GM18526 (cell line): ENCODE data around the gene HIF3A.

ENCODE experiments used
- POLR2A ChIP-seq: IDR thresholded peaks from 3 replicates; pipeline ENCODE4 v1.6.1; 2011; ENCODE audit not compliant: insufficient read length; ENCODE audit errors: extremely low read depth

Gene HIF3A

DNA sequence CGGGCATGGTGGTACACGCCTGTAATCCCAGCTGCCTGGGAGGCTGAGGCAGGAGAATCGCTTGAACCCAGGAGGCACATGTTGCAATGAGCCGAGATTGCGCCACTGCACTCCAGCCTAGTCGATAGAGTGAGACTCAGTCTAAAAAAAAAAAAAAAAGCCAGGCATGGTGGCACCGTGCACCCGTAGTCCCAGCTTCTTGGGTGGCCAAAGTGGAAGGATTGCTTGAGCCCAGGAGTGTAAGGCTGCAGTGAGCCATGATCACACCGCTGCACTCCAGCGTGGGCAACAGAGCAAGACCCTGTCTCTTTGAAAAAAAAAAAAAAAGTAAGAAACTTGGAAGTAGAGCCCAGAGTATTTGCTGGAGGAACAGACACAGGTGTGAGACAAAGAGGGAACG is 88.8 kb downstream of the HIF3A start:
- TF ChIP-seq POLR2A, result no peak

DNA sequence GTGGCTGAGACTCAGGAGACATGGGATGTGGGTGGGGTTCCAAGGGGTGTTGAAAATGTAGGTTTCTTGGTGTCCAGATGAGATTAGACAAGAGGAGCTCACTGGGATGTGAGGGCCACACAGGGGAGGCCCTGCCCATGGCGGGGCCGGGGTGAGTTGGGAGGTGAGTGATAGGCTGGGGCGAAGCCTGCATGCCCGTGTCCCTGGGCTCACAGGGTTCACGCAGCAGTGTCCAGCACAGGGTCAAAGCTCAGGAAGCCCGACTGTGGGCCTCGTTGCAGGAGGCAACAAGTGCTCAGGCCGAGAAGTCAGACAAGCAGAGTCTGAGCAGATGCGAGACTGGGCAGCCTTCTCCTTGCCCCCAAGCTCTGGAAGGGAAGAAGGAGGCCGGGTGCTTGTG is 89.3 kb downstream of the HIF3A start:
- no peak for TF ChIP-seq POLR2A

DNA sequence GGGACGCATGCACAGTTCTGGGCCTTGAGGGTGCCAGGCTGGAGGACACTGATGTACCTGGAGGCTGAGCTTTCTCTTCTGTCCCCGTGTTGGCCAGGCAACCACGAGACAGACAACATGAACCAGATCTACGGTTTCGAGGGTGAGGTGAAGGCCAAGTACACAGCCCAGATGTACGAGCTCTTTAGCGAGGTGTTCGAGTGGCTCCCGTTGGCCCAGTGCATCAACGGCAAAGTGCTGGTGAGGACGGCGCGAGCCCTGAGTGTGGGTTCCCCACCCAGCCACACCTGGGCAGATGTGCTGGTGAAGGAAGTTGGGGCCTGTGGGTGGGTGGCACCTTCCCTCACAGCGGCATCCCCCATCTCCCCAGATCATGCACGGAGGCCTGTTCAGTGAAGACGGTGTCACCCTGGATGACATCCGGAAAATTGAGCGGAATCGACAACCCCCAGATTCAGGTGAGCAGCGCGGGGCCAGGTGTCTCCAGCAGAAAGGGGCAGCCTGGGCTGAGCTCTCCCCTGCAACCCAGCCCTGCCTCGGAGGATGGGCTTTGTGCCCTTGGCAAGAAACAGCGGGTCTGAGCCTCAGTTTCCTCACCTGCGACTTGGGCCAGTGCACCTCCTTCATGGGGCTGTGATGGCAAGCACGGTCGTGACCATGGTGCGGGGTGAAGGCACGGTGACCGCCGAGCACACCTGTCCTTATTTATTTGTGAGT is 90.3 kb downstream of the HIF3A start:
- no peak for TF ChIP-seq POLR2A

DNA sequence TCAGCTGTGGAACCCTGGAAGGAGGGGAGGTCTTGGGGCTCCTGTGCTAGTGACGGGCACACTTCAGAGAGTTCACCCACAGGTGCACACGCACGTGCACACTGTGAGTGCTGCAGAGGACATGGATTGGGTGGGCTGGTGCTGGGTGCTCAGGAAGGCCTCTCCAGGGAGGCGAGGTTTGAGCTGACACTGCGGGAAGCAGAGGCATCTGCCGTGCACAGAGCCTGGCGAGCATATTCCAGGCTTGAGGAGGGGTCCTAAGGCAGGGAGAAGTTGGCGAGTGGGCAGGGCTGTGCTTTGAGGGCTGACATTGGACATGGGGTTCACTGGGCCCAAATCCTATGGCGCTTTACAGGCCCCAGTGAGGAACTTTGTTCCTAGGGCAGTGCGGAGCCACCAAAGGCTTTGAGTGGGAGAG is 90.9 kb downstream of the HIF3A start:
- no peak for TF ChIP-seq POLR2A

DNA sequence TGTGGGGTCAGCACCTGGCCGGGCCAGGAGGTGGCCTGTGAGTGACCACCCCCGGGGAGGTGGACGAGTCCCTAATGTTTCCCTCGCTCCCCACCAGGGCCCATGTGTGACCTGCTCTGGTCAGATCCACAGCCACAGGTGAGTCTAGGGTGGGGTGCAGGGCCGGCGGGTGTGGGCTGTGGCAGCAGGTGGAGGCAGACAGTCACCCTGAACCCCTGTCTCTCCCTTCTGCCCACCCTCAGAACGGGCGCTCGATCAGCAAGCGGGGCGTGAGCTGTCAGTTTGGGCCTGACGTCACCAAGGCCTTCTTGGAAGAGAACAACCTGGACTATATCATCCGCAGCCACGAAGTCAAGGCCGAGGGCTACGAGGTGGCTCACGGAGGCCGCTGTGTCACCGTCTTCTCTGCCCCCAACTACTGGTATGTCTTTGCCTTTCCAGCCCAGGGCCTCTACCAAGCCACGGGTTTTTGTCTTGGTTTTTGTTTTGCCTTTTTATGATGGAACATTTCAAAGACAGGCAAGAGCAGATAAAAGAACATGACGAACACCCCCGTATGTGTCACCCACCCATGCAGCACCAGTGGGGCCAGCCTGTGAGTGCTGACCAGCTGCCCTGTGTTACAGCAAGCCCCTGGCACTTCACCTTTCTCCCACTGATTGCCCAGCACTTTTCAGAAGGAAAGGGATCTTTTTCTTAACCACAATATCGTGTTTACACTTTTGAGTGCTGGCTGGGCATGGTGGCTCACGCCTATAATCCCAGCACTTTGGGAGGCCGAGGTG is 91.7 kb downstream of the HIF3A start:
- TF ChIP-seq POLR2A, result no peak

DNA sequence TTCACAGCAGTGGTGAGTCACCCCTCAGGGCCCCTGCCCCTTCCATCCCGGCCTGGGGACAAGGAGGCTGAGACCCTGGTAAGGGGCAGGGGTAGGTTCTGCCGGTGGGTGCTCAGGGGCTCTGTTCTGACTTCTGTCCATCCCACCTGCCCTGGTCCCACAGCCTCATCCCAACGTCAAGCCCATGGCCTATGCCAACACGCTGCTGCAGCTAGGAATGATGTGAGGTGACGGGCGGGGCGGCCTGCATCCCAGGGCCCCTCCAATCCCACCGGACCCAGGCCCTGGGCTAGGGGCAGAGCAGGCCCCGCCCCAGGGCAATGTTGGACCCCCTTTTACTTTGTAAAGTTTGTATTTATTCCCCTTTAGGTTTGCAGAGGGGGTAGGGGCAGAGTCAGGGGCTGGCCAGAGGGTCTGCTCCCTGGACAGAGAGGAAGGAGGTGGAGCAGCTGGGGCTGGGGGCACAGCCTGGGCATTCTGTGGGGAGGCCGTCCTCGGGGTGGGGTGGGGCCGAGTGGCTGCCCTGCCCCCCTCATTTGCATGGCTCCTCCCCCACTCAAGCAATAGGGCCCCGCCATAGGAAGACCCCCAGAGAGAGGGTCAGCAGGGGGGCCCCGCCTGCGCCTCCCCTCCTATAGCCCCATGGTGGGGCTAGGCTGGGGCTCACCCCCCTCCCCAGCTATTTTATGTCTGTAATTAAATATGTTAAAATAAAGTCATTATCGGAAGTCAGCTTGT is 93.4 kb downstream of the HIF3A start:
- no peak for TF ChIP-seq POLR2A

DNA sequence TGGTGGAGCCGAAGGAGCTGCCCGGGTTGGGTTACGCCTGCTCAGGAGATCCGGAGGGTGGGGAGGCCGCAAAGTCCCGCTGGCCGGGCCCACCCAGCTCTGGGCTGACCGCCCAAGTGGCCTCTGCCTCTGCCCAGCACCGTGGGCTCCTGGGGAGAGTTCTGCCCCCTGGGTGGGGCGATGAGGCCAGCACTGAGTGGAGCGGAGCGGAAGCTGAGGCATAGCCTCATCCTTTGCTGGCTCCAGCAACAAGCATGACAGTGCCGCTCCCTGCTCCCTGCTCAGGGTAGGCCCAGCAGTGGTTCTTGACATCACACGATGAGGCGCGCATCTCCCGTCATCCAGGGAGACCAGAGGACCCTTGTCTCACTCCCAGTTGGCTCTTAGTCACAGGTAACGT is 94.0 kb downstream of the HIF3A start:
- TF ChIP-seq POLR2A, result no peak

DNA sequence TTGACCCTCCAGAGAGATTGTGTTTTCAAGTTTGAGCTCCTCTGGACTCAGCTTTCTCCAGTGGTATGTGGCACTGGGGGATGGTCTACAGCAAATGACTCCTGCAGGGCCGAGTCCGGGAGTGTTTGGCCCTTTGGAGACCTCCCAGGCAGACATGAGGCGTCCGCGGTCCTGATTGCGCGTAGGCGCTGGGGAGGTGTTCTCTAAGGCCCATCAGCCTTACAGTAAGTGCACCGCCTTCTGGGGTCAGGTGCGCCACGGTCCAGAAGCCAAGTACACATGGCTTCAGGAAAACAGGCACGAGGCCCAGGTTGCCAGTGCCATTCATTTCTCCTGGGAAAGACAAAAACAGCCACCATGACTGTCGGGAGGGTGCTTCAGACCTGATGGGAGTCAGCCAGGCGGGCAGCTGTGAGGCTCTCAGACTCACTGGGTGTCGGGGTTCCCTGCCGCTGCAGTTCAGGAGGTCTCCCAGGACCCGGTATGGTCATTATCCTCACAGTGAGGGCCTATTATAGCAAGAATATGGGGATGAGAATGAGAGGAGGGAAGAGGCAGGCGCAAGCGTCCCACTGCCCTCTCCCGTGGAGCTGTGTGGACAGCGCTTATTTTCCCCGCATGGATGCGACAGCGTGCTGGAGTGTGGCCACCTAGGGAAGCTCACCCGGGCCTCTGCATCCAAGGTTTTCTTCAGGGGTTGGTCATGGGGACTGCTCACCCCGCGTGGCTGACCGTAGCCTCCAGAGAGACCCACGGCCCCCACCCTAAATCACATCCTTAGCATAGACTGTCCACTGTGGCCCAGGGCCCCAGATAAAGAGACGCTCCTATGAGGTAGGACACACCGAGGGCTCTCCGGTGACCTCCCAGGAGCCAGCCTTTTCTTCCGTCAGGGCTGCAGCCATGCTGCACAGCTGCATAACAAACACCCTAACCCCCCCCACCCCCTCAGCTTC is 94.7 kb downstream of the HIF3A start:
- TF ChIP-seq POLR2A, result no peak

DNA sequence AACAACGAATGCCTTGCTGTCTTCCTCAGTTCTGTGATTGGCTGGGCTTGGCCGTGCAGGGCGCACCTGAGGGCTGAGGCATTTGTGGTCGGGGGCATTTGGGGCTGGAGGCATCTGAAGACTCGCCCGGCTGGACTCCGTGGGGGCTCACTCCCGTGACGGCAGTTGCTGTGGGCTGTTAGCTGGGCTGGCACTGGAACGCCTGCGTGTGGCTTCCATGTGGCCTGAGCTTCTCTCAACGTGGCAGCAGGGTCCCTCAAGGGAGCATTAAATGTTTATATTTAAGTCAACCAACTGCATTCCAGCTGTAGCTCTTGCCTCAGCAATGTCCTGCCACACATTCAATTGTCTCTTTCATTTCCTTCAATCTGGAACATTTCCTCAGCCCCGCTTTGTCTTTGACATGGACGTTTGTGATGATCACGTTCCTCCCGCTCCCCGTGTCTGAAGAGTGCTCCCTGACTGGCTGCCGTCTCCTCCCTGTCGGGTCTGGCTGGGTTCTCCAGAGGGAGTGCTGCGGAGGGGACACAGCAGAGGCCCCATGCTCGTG is 95.5 kb downstream of the HIF3A start:
- TF ChIP-seq POLR2A, result no peak

DNA sequence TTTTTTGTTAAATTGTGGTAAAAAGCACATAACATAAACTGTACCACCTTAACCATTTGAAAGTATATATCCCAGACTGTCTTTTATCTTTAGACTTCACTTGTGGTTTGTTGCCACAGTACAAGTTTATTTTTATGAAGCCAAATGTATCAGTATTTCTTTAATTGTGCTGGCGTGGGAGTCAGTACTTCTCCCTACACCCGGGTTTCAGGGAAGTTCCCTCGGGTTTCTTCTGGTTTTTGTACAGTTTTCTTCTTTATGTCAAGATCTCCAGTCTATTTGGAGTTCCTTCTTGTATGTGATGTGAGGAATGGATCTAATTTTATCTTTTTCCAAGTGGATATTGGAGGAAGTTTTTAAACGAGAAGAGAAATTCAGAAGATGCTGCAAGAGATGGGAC is 96.0 kb downstream of the HIF3A start:
- TF ChIP-seq POLR2A, result no peak
